ENCODE data around the gene TFIP11. TPM values are rescaled to one million over a fixed set of nuclear protein-coding genes. Genes with fewer than 3 reads are reported as not detected.

TFIP11 gene
- total and polyA plus RNA-seq, 2 of the 8 experiments (the other 6 are each of a cell fraction or from before 2014, with no cell fraction given) = 18.1 to 28.3 TPM

DNA sequence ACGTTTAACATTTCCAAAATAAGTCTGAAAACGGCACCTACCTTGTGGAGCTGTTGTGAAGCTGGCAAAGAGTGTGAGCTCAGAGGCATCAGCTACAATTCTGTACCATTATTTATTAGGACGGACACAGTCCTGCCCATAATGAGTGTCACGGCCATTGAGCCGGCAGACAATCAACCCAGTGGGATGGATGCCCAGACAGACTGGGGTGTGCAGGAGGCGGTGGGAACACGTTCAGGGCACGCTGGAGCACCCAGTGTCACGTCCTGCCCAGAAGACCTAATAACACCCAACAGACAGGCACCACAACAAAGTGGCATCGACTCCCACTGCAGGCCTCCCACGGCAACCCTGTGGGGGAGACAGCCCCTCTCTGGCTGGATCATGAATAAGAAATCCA, 43.2 kb upstream of the TFIP11 start (continued):
- no peak for TF ChIP-seq RXRA (IDR thresholded peaks at IDR 0.05; ENCODE audit: insufficient read depth, low read depth, low read length)
- TF ChIP-seq, protein P1, sequence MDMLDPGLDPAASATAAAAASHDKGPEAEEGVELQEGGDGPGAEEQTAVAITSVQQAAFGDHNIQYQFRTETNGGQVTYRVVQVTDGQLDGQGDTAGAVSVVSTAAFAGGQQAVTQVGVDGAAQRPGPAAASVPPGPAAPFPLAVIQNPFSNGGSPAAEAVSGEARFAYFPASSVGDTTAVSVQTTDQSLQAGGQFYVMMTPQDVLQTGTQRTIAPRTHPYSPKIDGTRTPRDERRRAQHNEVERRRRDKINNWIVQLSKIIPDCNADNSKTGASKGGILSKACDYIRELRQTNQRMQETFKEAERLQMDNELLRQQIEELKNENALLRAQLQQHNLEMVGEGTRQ (IDR thresholded peaks at IDR 0.05; ENCODE audit: low read length) = no peak
- TF ChIP-seq BRCA1 (IDR thresholded peaks at IDR 0.05; ENCODE audit: low read depth, low read length) = no peak
- TF ChIP-seq MAFK (IDR thresholded peaks at IDR 0.05; ENCODE audit: low read depth, low read length) = no peak
- no peak for TF ChIP-seq TBP (IDR thresholded peaks at IDR 0.05; ENCODE audit: low read depth, low read length)
- TF ChIP-seq GABPA (IDR thresholded peaks at IDR 0.05; ENCODE audit: borderline replicate concordance, insufficient read depth, low read length) = no peak
- no peak for TF ChIP-seq TAF1 (IDR thresholded peaks at IDR 0.05; ENCODE audit: low read depth, low read length)
- TF ChIP-seq SP2 (IDR thresholded peaks at IDR 0.05; ENCODE audit: low read length) = no peak
- TF ChIP-seq BACH1 (IDR thresholded peaks at IDR 0.05; ENCODE audit: low read length) = no peak
- TF ChIP-seq SUZ12 (IDR thresholded peaks at IDR 0.05; ENCODE audit: low read length) = no peak
